NCI-H2171 treated with DMSO at 0.1 percent for 48 hours (cell line): ENCODE data around the gene RNF167.

Source experiments
- DNase-seq: peaks from one replicate; lab custom pipeline; 2025; lab: John Stamatoyannopoulos, UW

The RNF167 gene

GRCh38 chr17:4938688-4939545 is 1.2 kb upstream of the RNF167 start:
- no peak for DNase-seq

- DNase-seq: no peak
Observed at GRCh38 chr17:4939546-4939795, 597 bp upstream of the RNF167 start.

- no peak for DNase-seq
Observed at GRCh38 chr17:4940555-4941318, 669 bp downstream of the RNF167 start.

GRCh38 chr17:4941319-4941610 is 1.2 kb downstream of the RNF167 start:
- DNase-seq: no peak

GRCh38 chr17:4942760-4943508 is 2.9 kb downstream of the RNF167 start:
- DNase-seq: no peak

GRCh38 chr17:4944163-4944553 is 4.1 kb downstream of the RNF167 start:
- DNase-seq: no peak

GRCh38 chr17:4944554-4945175 is 4.6 kb downstream of the RNF167 start:
- no peak for DNase-seq

GRCh38 chr17:4945176-4945943 is 5.3 kb downstream of the RNF167 start:
- no peak for DNase-seq

- DNase-seq: no peak
Observed at GRCh38 chr17:4945944-4946280, 5.8 kb downstream of the RNF167 start.

GRCh38 chr17:4946312-4946976 is 6.4 kb downstream of the RNF167 start:
- DNase-seq: no peak

- DNase-seq: no peak
Observed at GRCh38 chr17:4947010-4947410, 6.9 kb downstream of the RNF167 start.

- DNase-seq: peak; percentile 41
Observed at GRCh38 chr17:4947411-4948165, 7.5 kb downstream of the RNF167 start.

- peak; percentile 87 for DNase-seq
Observed at GRCh38 chr17:4948166-4948930, 8.3 kb downstream of the RNF167 start, which contains the start of gene PFN1. Gene PFN1, minus strand, starts transcription at chr17:4948530. Its CDS starts 136 bp downstream, at chr17:4948394.

GRCh38 chr17:4948931-4949320 is 8.9 kb downstream of the RNF167 start:
- DNase-seq: peak; percentile 87

GRCh38 chr17:4949321-4950074 is 9.4 kb downstream of the RNF167 start:
- DNase-seq: peak; percentile 66

GRCh38 chr17:4950075-4950745 is 10.1 kb downstream of the RNF167 start:
- DNase-seq: peak; percentile 30

GRCh38 chr17:4950746-4951204 is 10.7 kb downstream of the RNF167 start, which contains the start of gene ENO3:
Gene ENO3, plus strand, starts transcription at chr17:4951119. Its CDS starts 711 bp downstream, at chr17:4951830.
- DNase-seq: peak; percentile 27

GRCh38 chr17:4951486-4951885 is 11.4 kb downstream of the RNF167 start:
- DNase-seq: no peak
